ENCODE data around the gene RASGRF1. TPM values are rescaled to one million over a fixed set of nuclear protein-coding genes. Genes with fewer than 3 reads are reported as not detected.

RASGRF1 gene
- total RNA-seq, 1 donor = under 0.01 TPM

- Histone ChIP-seq H3K79me2 (ENCODE audit: insufficient read depth, low read length) (no peaks in the 10 kb centered on the region), H3K9me3 (ENCODE audit: low read depth, low read length) (no peaks in the 10 kb centered on the region), H3K4me2 (ENCODE audit: insufficient read depth, low read length) (no peak overlapping the region), H3K4me1 (ENCODE audit: insufficient read depth, low read length) (peaks cover 26% of the 10 kb centered on the region), H3K36me3 (ENCODE audit: insufficient read depth, low read length) (no peaks in the 10 kb centered on the region), H4K20me1 (ENCODE audit: insufficient read depth, low read length) (no peaks in the 10 kb centered on the region), H3K27ac (ENCODE audit: low read depth, low read length) (peak overlapping the region; percentile 36), H3K4me3 (ENCODE audit: insufficient read depth, low read length) (no peak overlapping the region), H2AFZ (ENCODE audit: low read length) (peak overlapping the region; percentile 17), H3K27me3 (ENCODE audit: insufficient read depth, low read length) (peaks cover 1% of the 10 kb centered on the region)
- peak; percentile 93 for DNase-seq (ENCODE audit: insufficient read length, low spot score, missing footprints)
- no peak for TF ChIP-seq CTCF (IDR thresholded peaks at IDR 0.05; ENCODE audit: extremely low read depth, low read depth, low read length)
These were observed 86.2 kb downstream of the RASGRF1 start for GRCh38 chr15:79004336-79004735.

- no peaks in the 10 kb centered on the region for H4K20me1 ChIP-seq (ENCODE audit: insufficient read depth, low read length)
- no peak overlapping the region for H2AFZ ChIP-seq (ENCODE audit: low read length)
- H3K4me2 ChIP-seq (ENCODE audit: insufficient read depth, low read length) = no peak overlapping the region
- no peaks in the 10 kb centered on the region for H3K79me2 ChIP-seq (ENCODE audit: insufficient read depth, low read length)
- DNase-seq (ENCODE audit: insufficient read length, low spot score, missing footprints) = no peak
- TF ChIP-seq CTCF (IDR thresholded peaks at IDR 0.05; ENCODE audit: extremely low read depth, low read depth, low read length) = no peak
- peak overlapping the region; percentile 54 for H3K27ac ChIP-seq (ENCODE audit: low read depth, low read length)
- no peak overlapping the region for H3K4me3 ChIP-seq (ENCODE audit: insufficient read depth, low read length)
- no peaks in the 10 kb centered on the region for H3K9me3 ChIP-seq (ENCODE audit: low read depth, low read length)
- H3K27me3 ChIP-seq (ENCODE audit: insufficient read depth, low read length) = peaks cover 2% of the 10 kb centered on the region
- H3K36me3 ChIP-seq (ENCODE audit: insufficient read depth, low read length) = no peaks in the 10 kb centered on the region
- peaks cover 26% of the 10 kb centered on the region for H3K4me1 ChIP-seq (ENCODE audit: insufficient read depth, low read length)
These were observed 86.7 kb downstream of the RASGRF1 start for GRCh38 chr15:79003896-79004295.

GRCh38 chr15:79003301-79003700 is 87.3 kb downstream of the RASGRF1 start:
- Histone ChIP-seq H3K79me2 (ENCODE audit: insufficient read depth, low read length) (no peaks in the 10 kb centered on the region), H3K27ac (ENCODE audit: low read depth, low read length) (peak overlapping the region; percentile 69), H3K4me2 (ENCODE audit: insufficient read depth, low read length) (no peak overlapping the region), H3K27me3 (ENCODE audit: insufficient read depth, low read length) (peaks cover 2% of the 10 kb centered on the region), H3K36me3 (ENCODE audit: insufficient read depth, low read length) (no peaks in the 10 kb centered on the region), H2AFZ (ENCODE audit: low read length) (no peak overlapping the region), H4K20me1 (ENCODE audit: insufficient read depth, low read length) (no peaks in the 10 kb centered on the region), H3K4me3 (ENCODE audit: insufficient read depth, low read length) (no peak overlapping the region), H3K9me3 (ENCODE audit: low read depth, low read length) (no peaks in the 10 kb centered on the region), H3K4me1 (ENCODE audit: insufficient read depth, low read length) (peaks cover 26% of the 10 kb centered on the region)
- DNase-seq (ENCODE audit: insufficient read length, low spot score, missing footprints) = peak; percentile 94
- TF ChIP-seq CTCF (IDR thresholded peaks at IDR 0.05; ENCODE audit: extremely low read depth, low read depth, low read length) = no peak

GRCh38 chr15:79002581-79002980 is 88.0 kb downstream of the RASGRF1 start:
- Histone ChIP-seq H2AFZ (ENCODE audit: low read length) (no peak overlapping the region), H3K9me3 (ENCODE audit: low read depth, low read length) (no peaks in the 10 kb centered on the region), H3K4me2 (ENCODE audit: insufficient read depth, low read length) (no peak overlapping the region), H3K27ac (ENCODE audit: low read depth, low read length) (peak overlapping the region; percentile 69), H3K36me3 (ENCODE audit: insufficient read depth, low read length) (no peaks in the 10 kb centered on the region), H4K20me1 (ENCODE audit: insufficient read depth, low read length) (no peaks in the 10 kb centered on the region), H3K4me1 (ENCODE audit: insufficient read depth, low read length) (peaks cover 26% of the 10 kb centered on the region), H3K79me2 (ENCODE audit: insufficient read depth, low read length) (no peaks in the 10 kb centered on the region), H3K4me3 (ENCODE audit: insufficient read depth, low read length) (no peak overlapping the region), H3K27me3 (ENCODE audit: insufficient read depth, low read length) (peaks cover 2% of the 10 kb centered on the region)
- TF ChIP-seq CTCF (IDR thresholded peaks at IDR 0.05; ENCODE audit: extremely low read depth, low read depth, low read length) = peak; percentile 12
- DNase-seq (ENCODE audit: insufficient read length, low spot score, missing footprints) = peak; percentile 73

Data from osteoblast (primary cell).